ENCODE results near the gene BCL2.

Gene BCL2

DNA sequence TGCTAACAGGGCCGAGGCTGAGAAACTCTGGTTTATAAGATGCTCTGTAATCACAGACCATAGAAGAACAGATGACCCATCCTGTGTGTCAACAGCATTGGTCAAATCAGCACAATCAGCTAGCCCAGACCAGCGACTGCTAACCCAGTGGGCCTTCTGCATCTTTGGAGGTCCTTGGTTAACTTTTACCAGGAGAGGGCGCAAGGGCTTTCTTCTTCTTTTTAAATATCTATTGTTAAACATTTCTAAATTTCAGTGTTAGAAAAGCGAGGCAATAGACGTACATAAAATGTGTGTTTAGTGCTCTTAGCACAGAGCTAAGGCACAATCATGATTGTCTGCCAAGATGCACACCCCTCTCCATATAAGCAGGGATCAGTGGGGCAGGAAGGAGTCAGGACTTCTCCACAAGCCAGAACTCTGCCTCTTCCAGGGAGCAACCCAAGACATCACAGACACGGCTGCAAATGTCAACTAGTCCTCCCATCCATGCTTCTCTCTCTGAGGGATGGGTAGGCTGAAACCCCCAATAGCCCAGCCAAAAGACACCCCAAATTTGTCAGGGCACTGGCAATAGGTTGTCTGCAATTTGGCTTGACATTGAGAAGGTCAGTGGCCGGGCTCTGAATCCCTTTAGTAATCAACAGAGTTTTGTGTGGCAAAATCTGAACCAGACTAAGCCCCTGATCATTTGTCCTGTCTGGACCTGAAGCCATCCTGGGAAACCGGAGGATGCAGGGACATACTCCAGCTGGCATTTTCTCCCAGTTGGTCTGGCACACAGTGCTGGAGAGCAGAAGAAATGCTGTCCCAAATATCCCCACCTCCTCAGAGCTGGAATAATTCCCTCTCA is 188.2 kb downstream of the BCL2 start:
- POLR2A ChIA-PET (ENCODE audit: low non-redundant PET) = no interaction called here
- CTCF ChIA-PET = interaction anchor here (0.6 kb wide), 1 partner anchor 8 kb away, joined by 3 read pairs; no protein-coding TSS in a partner anchor
- peak; percentile 27 for DNase-seq (ENCODE audit: low spot score)

GRCh38 chr18:63130176-63130575 is 189.4 kb downstream of the BCL2 start:
- TF ChIP-seq CTCF (conservative IDR thresholded peaks at IDR 0.05; ENCODE audit: low read depth) = no peak
- ChIA-PET CTCF (no interaction called here), POLR2A (ENCODE audit: low non-redundant PET) (no interaction called here)
- no peak for DNase-seq (ENCODE audit: low spot score)
- H3K27ac ChIP-seq = no peak overlapping the region

More for the DNA sequence above, 188.2 kb downstream of the BCL2 start:
- no peak; the same call in 1 of the 2 replicates for TF ChIP-seq CTCF (conservative IDR thresholded peaks at IDR 0.05; ENCODE audit: low read depth)
- no peak overlapping the region for H3K27ac ChIP-seq

DNA sequence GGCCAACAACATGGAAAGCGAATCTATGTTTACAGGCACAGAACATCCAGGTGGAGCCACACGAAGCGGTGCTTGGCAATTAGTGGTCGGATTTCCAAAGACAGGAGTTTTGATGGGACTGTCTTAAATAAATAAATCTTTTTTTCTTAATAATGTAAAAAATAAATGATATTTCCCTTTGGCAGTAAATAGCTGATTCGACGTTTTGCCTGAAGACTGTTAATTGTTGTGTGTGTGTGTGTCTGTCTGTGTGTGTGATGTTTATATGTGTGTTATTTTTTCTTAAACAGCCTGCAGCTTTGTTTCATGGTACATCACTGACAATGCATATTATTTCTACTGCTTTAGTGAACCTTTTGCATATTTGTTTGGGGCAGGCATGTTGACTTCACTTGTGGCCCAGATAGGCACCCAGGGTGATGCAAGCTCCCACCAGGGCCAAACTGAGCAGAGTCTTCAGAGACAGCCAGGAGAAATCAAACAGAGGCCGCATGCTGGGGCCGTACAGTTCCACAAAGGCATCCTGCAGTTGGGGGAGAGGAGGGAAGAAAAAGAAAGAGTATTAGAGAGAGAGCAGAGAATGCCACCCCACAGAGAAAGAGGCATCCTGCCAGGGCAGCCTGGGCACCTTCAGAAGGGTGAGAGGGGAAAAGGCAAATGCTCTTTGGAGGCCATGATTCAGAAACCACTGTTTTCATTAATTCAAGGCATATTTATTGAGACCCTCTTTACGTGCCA is 191.2 kb downstream of the BCL2 start:
- CTCF ChIA-PET = interaction anchor here (0.7 kb wide), 1 partner anchor 154 kb away, joined by 3 read pairs; no protein-coding TSS in a partner anchor
- no peak for TF ChIP-seq CTCF (conservative IDR thresholded peaks at IDR 0.05; ENCODE audit: low read depth)
- DNase-seq (ENCODE audit: low spot score) = no peak
- POLR2A ChIA-PET (ENCODE audit: low non-redundant PET) = no interaction called here
- no peak overlapping the region for H3K27ac ChIP-seq

DNA sequence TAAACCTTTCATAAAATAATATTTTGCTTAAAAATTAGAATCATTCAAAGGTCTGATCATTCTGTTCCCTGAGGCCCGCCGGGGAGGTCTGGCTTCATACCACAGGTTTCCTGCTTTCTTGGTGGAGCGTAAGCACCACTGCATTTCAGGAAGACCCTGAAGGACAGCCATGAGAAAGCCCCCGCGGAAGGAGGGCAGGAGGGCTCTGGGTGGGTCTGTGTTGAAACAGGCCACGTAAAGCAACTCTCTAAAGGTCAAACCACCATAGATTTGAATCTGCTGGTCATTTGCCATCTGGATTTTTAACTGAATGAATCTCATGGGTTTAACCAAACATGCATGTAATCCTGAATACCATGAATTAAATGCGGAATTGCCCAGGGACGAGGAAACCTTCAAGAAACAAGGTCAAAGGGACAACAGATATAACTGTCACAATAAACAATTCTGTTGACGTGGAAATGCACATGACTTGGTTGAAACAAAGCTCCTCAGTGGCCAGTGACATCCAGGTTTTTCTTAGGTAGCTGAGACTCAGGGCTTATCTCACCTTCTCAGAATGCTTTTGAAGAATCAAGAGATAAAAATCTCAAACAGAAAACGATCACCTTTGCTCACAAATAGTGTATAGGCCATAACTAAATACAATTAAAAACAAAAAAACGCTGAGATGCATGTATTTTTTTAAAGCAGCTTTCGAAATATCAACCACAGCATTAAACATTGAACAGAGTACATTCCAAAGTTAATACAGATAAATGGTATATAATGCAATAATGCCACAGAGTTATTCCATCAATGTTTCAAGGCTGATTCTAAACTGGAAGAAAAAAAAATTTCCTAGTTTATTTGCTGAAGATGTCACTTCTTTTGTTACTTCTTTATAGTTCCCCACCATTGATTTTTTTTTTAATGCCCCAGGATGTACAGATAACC is 193.2 kb downstream of the BCL2 start:
- CTCF ChIA-PET = no interaction called here
- no peak overlapping the region for H3K27ac ChIP-seq
- POLR2A ChIA-PET (ENCODE audit: low non-redundant PET) = no interaction called here
- no peak for TF ChIP-seq CTCF (conservative IDR thresholded peaks at IDR 0.05; ENCODE audit: low read depth)
- DNase-seq (ENCODE audit: low spot score) = no peak

GRCh38 chr18:63120620-63121019 is 198.9 kb downstream of the BCL2 start:
- no peak for TF ChIP-seq CTCF (conservative IDR thresholded peaks at IDR 0.05; ENCODE audit: low read depth)
- DNase-seq (ENCODE audit: low spot score) = no peak
- H3K27ac ChIP-seq = no peak overlapping the region
- POLR2A ChIA-PET (ENCODE audit: low non-redundant PET) = no interaction called here
- CTCF ChIA-PET = interaction anchor here (1.3 kb wide), 1 partner anchor 202 kb away, joined by 3 read pairs; no protein-coding TSS in a partner anchor

DNA sequence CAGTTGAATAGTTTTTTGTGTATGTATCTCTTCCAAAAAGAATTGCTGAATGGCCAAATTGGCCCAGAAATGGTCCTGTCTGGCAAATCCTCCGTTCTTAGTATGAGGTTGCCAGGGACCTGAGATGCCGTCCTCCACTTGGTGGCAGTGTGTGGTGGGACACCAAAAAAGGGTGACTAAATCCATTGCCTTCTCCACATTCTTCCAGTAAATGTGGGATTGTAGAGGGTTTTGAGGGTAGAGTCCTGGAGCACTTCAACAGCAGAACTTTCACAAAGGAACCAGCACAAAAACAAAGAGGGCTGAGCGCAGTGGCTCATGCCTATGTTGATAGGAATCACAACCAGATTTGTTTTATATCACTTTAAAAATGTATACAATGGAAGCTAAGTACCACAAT is 199.9 kb downstream of the BCL2 start:
- DNase-seq (ENCODE audit: low spot score) = peak; percentile 33
- peak; percentile 62 for TF ChIP-seq CTCF (conservative IDR thresholded peaks at IDR 0.05; ENCODE audit: low read depth)
- CTCF ChIA-PET = interaction anchor here (0.7 kb wide), 1 partner anchor 203 kb away, joined by 7 read pairs; no protein-coding TSS in a partner anchor
- POLR2A ChIA-PET (ENCODE audit: low non-redundant PET) = no interaction called here
- H3K27ac ChIP-seq = no peak overlapping the region

All from RWPE1 (cell line).